ENCODE data around the gene TPI1.

- TF ChIP-seq EZH2 (IDR thresholded peaks at IDR 0.05; ENCODE audit: borderline replicate concordance, low read depth, low read length, severe bottlenecking) = no peak
- TF ChIP-seq POLR2A (IDR thresholded peaks at IDR 0.05; ENCODE audit: low read depth, low read length) = no peak
These were observed 35.2 kb upstream of the TPI1 start for GRCh38 chr12:6832125-6832524.
